ENCODE results near the gene MRPL34. TPM values are rescaled to one million over a fixed set of nuclear protein-coding genes. Genes with fewer than 3 reads are reported as not detected.

Gene MRPL34
- 74.0 TPM for polyA plus RNA-seq (2013, experiment 1 of 2)
- 61.0 TPM for polyA plus RNA-seq (2013, experiment 2 of 2)

DNA sequence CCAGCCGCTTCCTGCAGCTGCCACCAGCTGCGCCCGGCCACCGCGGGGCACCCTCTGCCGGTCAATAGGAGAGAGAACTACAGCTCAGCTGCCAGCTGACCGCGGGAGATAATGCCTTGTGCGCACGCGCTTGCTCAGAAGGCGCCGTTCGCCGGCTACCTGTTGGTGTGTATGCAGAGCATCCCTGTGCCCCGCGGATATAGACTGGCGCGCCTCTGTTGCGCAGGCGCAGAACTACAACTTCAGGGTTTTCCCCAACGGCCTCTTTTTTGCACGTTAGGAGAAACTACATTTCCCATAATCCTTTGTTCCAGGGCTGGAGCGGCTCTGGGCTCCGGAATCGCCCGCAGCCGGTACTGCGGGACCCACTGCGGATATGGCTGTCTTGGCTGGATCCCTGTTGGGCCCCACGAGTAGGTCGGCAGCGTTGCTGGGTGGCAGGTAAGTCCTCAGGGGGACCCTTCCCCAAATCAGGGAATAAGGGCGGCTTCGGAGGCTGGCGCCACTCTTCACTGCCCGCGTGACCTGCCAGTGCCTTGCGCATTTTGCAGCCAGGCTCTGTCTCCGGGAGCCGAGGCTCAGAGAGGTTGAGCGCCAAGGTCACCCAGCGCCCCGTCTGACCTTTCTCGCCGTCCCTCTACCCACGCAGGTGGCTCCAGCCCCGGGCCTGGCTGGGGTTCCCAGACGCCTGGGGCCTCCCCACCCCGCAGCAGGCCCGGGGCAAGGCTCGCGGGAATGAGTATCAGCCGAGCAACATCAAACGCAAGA lies at the start of gene MRPL34:
Gene MRPL34 (plus strand): TSS at position 356 of the 768 bp plus-strand sequence. CDS start 21 bp downstream, at position 377.
- Histone ChIP-seq H3K9me3 (ENCODE audit: control insufficient read depth, low read length) (no peaks in the 10 kb centered on the region), H3K4me1 (ENCODE audit: control insufficient read depth, insufficient read depth, low read length, poor library complexity, severe bottlenecking) (peaks cover 9% of the 10 kb centered on the region), H3K36me3 (ENCODE audit: control insufficient read depth, insufficient read depth, low read length) (peaks cover 13% of the 10 kb centered on the region), H3K27ac (ENCODE audit: low read depth, low read length, severe bottlenecking) (peak within 1 kb of the TSS; percentile 72), H3K4me3 (ENCODE audit: extremely low read depth, insufficient read depth, low read length, poor library complexity, severe bottlenecking) (peak within 1 kb of the TSS; percentile 76)
- 0% methylated on average over 53 to 55 of the region's 55 CpGs for WGBS, 2 experiments (ENCODE audit: insufficient coverage in 2 of 2)

GRCh38 chr19:17256130-17256529 lies 49.5 kb upstream of the MRPL34 start:
- WGBS, 2 experiments (ENCODE audit: insufficient coverage in 2 of 2), result 86 to 90% methylated on average over 3 of the region's 3 CpGs
- Histone ChIP-seq H3K4me3 (ENCODE audit: extremely low read depth, insufficient read depth, low read length, poor library complexity, severe bottlenecking) (no peak overlapping the region), H3K9me3 (ENCODE audit: control insufficient read depth, low read length) (no peaks in the 10 kb centered on the region), H3K36me3 (ENCODE audit: control insufficient read depth, insufficient read depth, low read length) (peaks cover 4% of the 10 kb centered on the region), H3K4me1 (ENCODE audit: control insufficient read depth, insufficient read depth, low read length, poor library complexity, severe bottlenecking) (no peaks in the 10 kb centered on the region), H3K27ac (ENCODE audit: low read depth, low read length, severe bottlenecking) (no peak overlapping the region)

GRCh38 chr19:17259118-17259780 lies 46.4 kb upstream of the MRPL34 start:
- WGBS, 2 experiments (ENCODE audit: insufficient coverage in 2 of 2), result 86 to 91% methylated on average over 7 to 8 of the region's 9 CpGs
- Histone ChIP-seq H3K4me1 (ENCODE audit: control insufficient read depth, insufficient read depth, low read length, poor library complexity, severe bottlenecking) (peaks cover under 1% of the 10 kb centered on the region), H3K27ac (ENCODE audit: low read depth, low read length, severe bottlenecking) (no peak overlapping the region), H3K4me3 (ENCODE audit: extremely low read depth, insufficient read depth, low read length, poor library complexity, severe bottlenecking) (no peak overlapping the region), H3K9me3 (ENCODE audit: control insufficient read depth, low read length) (no peaks in the 10 kb centered on the region), H3K36me3 (ENCODE audit: control insufficient read depth, insufficient read depth, low read length) (peaks cover 4% of the 10 kb centered on the region)

GRCh38 chr19:17259934-17260333 lies 45.7 kb upstream of the MRPL34 start:
- no CpG with 5 or more reads among the region's 1 CpG for WGBS, 2 experiments (ENCODE audit: insufficient coverage in 2 of 2)
- Histone ChIP-seq H3K36me3 (ENCODE audit: control insufficient read depth, insufficient read depth, low read length) (peaks cover 4% of the 10 kb centered on the region), H3K4me3 (ENCODE audit: extremely low read depth, insufficient read depth, low read length, poor library complexity, severe bottlenecking) (no peak overlapping the region), H3K4me1 (ENCODE audit: control insufficient read depth, insufficient read depth, low read length, poor library complexity, severe bottlenecking) (peaks cover 7% of the 10 kb centered on the region), H3K9me3 (ENCODE audit: control insufficient read depth, low read length) (no peaks in the 10 kb centered on the region), H3K27ac (ENCODE audit: low read depth, low read length, severe bottlenecking) (no peak overlapping the region)

DNA sequence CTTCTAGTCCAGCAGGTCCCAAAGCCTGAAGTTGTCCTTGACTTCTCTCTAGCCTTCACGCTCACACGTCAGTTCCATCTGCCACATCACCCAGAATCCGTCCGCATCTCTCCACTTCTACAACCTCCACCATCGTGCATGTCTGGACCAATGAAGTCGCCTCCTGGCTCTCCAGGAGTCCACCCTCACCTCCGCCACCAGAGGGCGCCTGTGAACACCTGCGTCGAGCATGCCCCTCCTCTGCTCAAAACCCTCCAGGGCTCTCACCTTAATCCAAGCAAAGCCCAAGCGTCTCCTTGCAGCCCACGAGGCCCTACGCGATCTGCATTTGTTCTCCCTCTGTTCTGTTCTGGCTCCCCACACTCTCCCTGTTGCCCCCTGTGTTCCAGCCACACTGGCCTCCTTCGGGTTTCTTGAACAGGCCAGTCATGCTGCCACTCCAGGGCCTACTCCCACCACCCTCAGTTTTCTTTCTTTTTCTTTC lies 44.8 kb upstream of the MRPL34 start:
- Histone ChIP-seq H3K36me3 (ENCODE audit: control insufficient read depth, insufficient read depth, low read length) (peaks cover 4% of the 10 kb centered on the region), H3K9me3 (ENCODE audit: control insufficient read depth, low read length) (no peaks in the 10 kb centered on the region), H3K27ac (ENCODE audit: low read depth, low read length, severe bottlenecking) (no peak overlapping the region), H3K4me1 (ENCODE audit: control insufficient read depth, insufficient read depth, low read length, poor library complexity, severe bottlenecking) (peaks cover 8% of the 10 kb centered on the region), H3K4me3 (ENCODE audit: extremely low read depth, insufficient read depth, low read length, poor library complexity, severe bottlenecking) (no peak overlapping the region)
- 14 to 23% methylated on average over 14 of the region's 15 CpGs for WGBS, 2 experiments (ENCODE audit: insufficient coverage in 2 of 2)

GRCh38 chr19:17262557-17262956 lies 43.1 kb upstream of the MRPL34 start:
- no peak overlapping the region for H3K27ac ChIP-seq (ENCODE audit: low read depth, low read length, severe bottlenecking)
- peaks cover 8% of the 10 kb centered on the region for H3K4me1 ChIP-seq (ENCODE audit: control insufficient read depth, insufficient read depth, low read length, poor library complexity, severe bottlenecking)
- H3K9me3 ChIP-seq (ENCODE audit: control insufficient read depth, low read length), result no peaks in the 10 kb centered on the region
- 85% methylated on average over 13 to 14 of the region's 16 CpGs for WGBS, 2 experiments (ENCODE audit: insufficient coverage in 2 of 2)
- no peak overlapping the region for H3K4me3 ChIP-seq (ENCODE audit: extremely low read depth, insufficient read depth, low read length, poor library complexity, severe bottlenecking)
- H3K36me3 ChIP-seq (ENCODE audit: control insufficient read depth, insufficient read depth, low read length), result peaks cover 4% of the 10 kb centered on the region

GRCh38 chr19:17263712-17264640 lies 41.7 kb upstream of the MRPL34 start:
- H3K9me3 ChIP-seq (ENCODE audit: control insufficient read depth, low read length), result no peaks in the 10 kb centered on the region
- peaks cover 8% of the 10 kb centered on the region for H3K36me3 ChIP-seq (ENCODE audit: control insufficient read depth, insufficient read depth, low read length)
- WGBS, 2 experiments (ENCODE audit: insufficient coverage in 2 of 2), result 92 to 96% methylated on average over 19 to 20 of the region's 23 CpGs
- H3K4me1 ChIP-seq (ENCODE audit: control insufficient read depth, insufficient read depth, low read length, poor library complexity, severe bottlenecking), result peaks cover 13% of the 10 kb centered on the region
- H3K27ac ChIP-seq (ENCODE audit: low read depth, low read length, severe bottlenecking), result peak overlapping the region; percentile 62
- no peak overlapping the region for H3K4me3 ChIP-seq (ENCODE audit: extremely low read depth, insufficient read depth, low read length, poor library complexity, severe bottlenecking)

- Histone ChIP-seq H3K27ac (ENCODE audit: low read depth, low read length, severe bottlenecking) (peak within 1 kb of the TSS; percentile 62), H3K4me3 (ENCODE audit: extremely low read depth, insufficient read depth, low read length, poor library complexity, severe bottlenecking) (no peak within 1 kb of the TSS), H3K36me3 (ENCODE audit: control insufficient read depth, insufficient read depth, low read length) (peaks cover 10% of the 10 kb centered on the region), H3K4me1 (ENCODE audit: control insufficient read depth, insufficient read depth, low read length, poor library complexity, severe bottlenecking) (peaks cover 13% of the 10 kb centered on the region), H3K9me3 (ENCODE audit: control insufficient read depth, low read length) (no peaks in the 10 kb centered on the region)
- WGBS, 2 experiments (ENCODE audit: insufficient coverage in 2 of 2), result 41 to 65% methylated on average over 4 to 5 of the region's 5 CpGs
Measured at GRCh38 chr19:17264641-17264979, 41.1 kb upstream of the MRPL34 start, which contains the start of gene USHBP1. TSS of gene USHBP1 (minus strand) at chr19:17264745. CDS start at chr19:17264299, 446 bp downstream.

- Histone ChIP-seq H3K36me3 (ENCODE audit: control insufficient read depth, insufficient read depth, low read length) (peaks cover 22% of the 10 kb centered on the region), H3K9me3 (ENCODE audit: control insufficient read depth, low read length) (no peaks in the 10 kb centered on the region), H3K4me3 (ENCODE audit: extremely low read depth, insufficient read depth, low read length, poor library complexity, severe bottlenecking) (no peak overlapping the region), H3K27ac (ENCODE audit: low read depth, low read length, severe bottlenecking) (no peak overlapping the region), H3K4me1 (ENCODE audit: control insufficient read depth, insufficient read depth, low read length, poor library complexity, severe bottlenecking) (peaks cover 13% of the 10 kb centered on the region)
- 100% methylated on average over 2 to 3 of the region's 7 CpGs for WGBS, 2 experiments (ENCODE audit: insufficient coverage in 2 of 2)
Measured at GRCh38 chr19:17266026-17266425, 39.6 kb upstream of the MRPL34 start.

- Histone ChIP-seq H3K4me3 (ENCODE audit: extremely low read depth, insufficient read depth, low read length, poor library complexity, severe bottlenecking) (no peak overlapping the region), H3K36me3 (ENCODE audit: control insufficient read depth, insufficient read depth, low read length) (peaks cover 27% of the 10 kb centered on the region), H3K4me1 (ENCODE audit: control insufficient read depth, insufficient read depth, low read length, poor library complexity, severe bottlenecking) (peaks cover 13% of the 10 kb centered on the region), H3K27ac (ENCODE audit: low read depth, low read length, severe bottlenecking) (no peak overlapping the region), H3K9me3 (ENCODE audit: control insufficient read depth, low read length) (no peaks in the 10 kb centered on the region)
- 94% methylated on average over 6 to 8 of the region's 12 CpGs for WGBS, 2 experiments (ENCODE audit: insufficient coverage in 2 of 2)
Measured at GRCh38 chr19:17266589-17266974, 39.1 kb upstream of the MRPL34 start.

Measured in mesodermal cell (in vitro differentiated cells).